GM18868 (cell line): ENCODE measurements around the gene CTTNBP2.
"Not testable (repeated sequence)": the region's sequence is repeated elsewhere in the genome, so short reads cannot be mapped to it uniquely, and the experiment has no call there.

Experiments
- ATAC-seq: cut with Tn5 transposase; IDR thresholded peaks from one replicate; pipeline ENCODE4 v1.9.1; 2021; ENCODE audit warnings: mild to moderate bottlenecking, moderate library complexity; ENCODE audit not compliant: unreplicated experiment

Gene CTTNBP2

GRCh38 chr7:117751775-117752174 is 121.5 kb downstream of the CTTNBP2 start:
- no peak for ATAC-seq

GRCh38 chr7:117750612-117751563 is 122.4 kb downstream of the CTTNBP2 start:
- peak; percentile 58 for ATAC-seq

GRCh38 chr7:117741962-117742361 is 131.3 kb downstream of the CTTNBP2 start:
- ATAC-seq = no peak

- ATAC-seq = no peak
Observed at GRCh38 chr7:117739085-117739484, 134.2 kb downstream of the CTTNBP2 start.

GRCh38 chr7:117737926-117738325 is 135.3 kb downstream of the CTTNBP2 start:
- no peak for ATAC-seq

GRCh38 chr7:117731455-117731854 is 141.8 kb downstream of the CTTNBP2 start:
- peak; percentile 97 for ATAC-seq

GRCh38 chr7:117730390-117730789 is 142.9 kb downstream of the CTTNBP2 start:
- no peak for ATAC-seq

GRCh38 chr7:117728890-117729624 is 144.2 kb downstream of the CTTNBP2 start:
- peak; percentile 50 for ATAC-seq

GRCh38 chr7:117724898-117725297 is 148.3 kb downstream of the CTTNBP2 start:
- ATAC-seq = no peak

GRCh38 chr7:117719377-117719776 is 153.9 kb downstream of the CTTNBP2 start:
- ATAC-seq = no peak

GRCh38 chr7:117718116-117718835 is 155.0 kb downstream of the CTTNBP2 start:
- no peak for ATAC-seq

GRCh38 chr7:117717357-117717756 is 155.9 kb downstream of the CTTNBP2 start:
- ATAC-seq = no peak

- ATAC-seq = no peak
Observed at GRCh38 chr7:117716707-117717299, 156.4 kb downstream of the CTTNBP2 start.

GRCh38 chr7:117715784-117716445 is 157.3 kb downstream of the CTTNBP2 start:
- ATAC-seq = peak; percentile 93

- ATAC-seq = no peak
Observed at GRCh38 chr7:117711556-117711955, 161.7 kb downstream of the CTTNBP2 start.

- ATAC-seq = not testable (repeated sequence)
Observed at GRCh38 chr7:117708173-117708572, 165.1 kb downstream of the CTTNBP2 start.

- ATAC-seq = no peak
Observed at GRCh38 chr7:117707080-117707479, 166.2 kb downstream of the CTTNBP2 start.

GRCh38 chr7:117706210-117706609 is 167.0 kb downstream of the CTTNBP2 start:
- no peak for ATAC-seq

- ATAC-seq = no peak
Observed at GRCh38 chr7:117705630-117706029, 167.6 kb downstream of the CTTNBP2 start.

GRCh38 chr7:117704063-117704462 is 169.2 kb downstream of the CTTNBP2 start:
- ATAC-seq = no peak
